ENCODE measurements around the gene VAMP7.
"Not testable (repeated sequence)": the region's sequence is repeated elsewhere in the genome, so short reads cannot be mapped to it uniquely, and the experiment has no call there.

VAMP7 gene

DNA sequence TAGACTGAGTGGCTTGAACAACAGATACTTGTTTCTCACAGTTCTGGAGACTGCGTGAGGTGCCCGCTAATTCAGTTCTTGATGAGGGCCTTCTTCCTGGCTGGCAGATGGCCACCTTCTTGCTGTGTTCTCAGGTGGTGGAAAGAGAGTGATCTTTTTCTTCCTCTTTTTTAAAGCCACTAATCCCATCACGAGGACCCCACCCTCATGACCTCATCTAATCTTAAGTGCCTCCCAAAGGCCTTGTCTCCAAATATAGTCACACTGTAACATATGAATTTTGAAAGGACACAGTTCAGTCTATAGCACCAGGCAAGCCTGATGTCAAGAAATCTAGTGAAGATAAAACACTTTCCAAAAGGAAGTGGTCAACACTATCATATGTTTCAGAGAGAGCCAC lies 12.4 kb downstream of the VAMP7 start:
- ChIA-PET POLR2A (no interaction called here), CTCF (no interaction called here)
- H3K4me3 ChIP-seq (ENCODE audit: low read depth, low read length): no peak overlapping the region
- TF ChIP-seq, protein P1, sequence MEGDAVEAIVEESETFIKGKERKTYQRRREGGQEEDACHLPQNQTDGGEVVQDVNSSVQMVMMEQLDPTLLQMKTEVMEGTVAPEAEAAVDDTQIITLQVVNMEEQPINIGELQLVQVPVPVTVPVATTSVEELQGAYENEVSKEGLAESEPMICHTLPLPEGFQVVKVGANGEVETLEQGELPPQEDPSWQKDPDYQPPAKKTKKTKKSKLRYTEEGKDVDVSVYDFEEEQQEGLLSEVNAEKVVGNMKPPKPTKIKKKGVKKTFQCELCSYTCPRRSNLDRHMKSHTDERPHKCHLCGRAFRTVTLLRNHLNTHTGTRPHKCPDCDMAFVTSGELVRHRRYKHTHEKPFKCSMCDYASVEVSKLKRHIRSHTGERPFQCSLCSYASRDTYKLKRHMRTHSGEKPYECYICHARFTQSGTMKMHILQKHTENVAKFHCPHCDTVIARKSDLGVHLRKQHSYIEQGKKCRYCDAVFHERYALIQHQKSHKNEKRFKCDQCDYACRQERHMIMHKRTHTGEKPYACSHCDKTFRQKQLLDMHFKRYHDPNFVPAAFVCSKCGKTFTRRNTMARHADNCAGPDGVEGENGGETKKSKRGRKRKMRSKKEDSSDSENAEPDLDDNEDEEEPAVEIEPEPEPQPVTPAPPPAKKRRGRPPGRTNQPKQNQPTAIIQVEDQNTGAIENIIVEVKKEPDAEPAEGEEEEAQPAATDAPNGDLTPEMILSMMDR (IDR thresholded peaks at IDR 0.05; ENCODE audit: insufficient read depth, low read length, missing control alignments): no peak
- DNase-seq (ENCODE audit: low read depth, low spot score): no peak

DNA sequence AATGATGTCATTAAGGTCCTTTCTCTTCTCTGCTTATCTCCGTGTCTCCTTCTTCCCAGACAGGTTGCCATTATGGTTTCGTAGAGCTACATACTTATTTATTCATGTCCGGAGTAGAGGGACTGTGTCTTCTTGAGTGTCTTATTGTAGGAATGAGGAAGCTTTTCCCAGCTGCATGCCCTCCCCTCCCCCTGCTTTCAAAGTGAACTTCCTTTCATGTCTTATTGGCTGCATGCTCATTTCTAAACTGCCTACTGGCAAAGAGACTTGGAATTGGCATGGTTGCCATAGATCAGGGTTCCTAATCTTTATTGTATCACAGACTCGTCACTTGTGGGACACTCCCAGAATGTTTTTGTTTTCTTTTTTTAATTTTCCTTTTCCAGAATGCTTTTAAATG lies 15.4 kb downstream of the VAMP7 start:
- ChIA-PET CTCF (no interaction called here), POLR2A (no interaction called here)
- TF ChIP-seq, protein P1 (IDR thresholded peaks at IDR 0.05; ENCODE audit: insufficient read depth, low read length, missing control alignments): no peak
- no peak for DNase-seq (ENCODE audit: low read depth, low spot score)
- no peak overlapping the region for H3K4me3 ChIP-seq (ENCODE audit: low read depth, low read length)

DNA sequence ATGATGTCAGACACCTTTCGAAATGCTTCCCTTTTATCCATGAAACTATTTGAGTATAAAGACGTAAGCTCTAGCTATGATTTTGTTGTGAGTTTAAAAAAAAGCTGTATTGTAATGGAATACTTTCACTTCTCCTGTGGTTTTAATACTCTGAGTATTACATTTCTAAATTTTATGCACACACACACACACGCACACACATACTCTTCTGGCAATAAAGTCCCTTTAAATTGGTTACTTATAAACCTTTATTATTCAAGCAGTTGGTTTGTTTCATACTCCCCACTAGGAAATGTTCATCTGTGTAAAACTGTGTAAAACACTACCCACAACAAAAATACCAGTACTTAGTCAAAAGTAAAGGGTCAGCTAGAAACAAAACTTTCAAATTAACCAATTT lies 18.2 kb downstream of the VAMP7 start:
- DNase-seq (ENCODE audit: low read depth, low spot score): no peak
- TF ChIP-seq, protein P1 (IDR thresholded peaks at IDR 0.05; ENCODE audit: insufficient read depth, low read length, missing control alignments): no peak
- CTCF ChIA-PET: no interaction called here
- POLR2A ChIA-PET: no interaction called here
- H3K4me3 ChIP-seq (ENCODE audit: low read depth, low read length): no peak overlapping the region

DNA sequence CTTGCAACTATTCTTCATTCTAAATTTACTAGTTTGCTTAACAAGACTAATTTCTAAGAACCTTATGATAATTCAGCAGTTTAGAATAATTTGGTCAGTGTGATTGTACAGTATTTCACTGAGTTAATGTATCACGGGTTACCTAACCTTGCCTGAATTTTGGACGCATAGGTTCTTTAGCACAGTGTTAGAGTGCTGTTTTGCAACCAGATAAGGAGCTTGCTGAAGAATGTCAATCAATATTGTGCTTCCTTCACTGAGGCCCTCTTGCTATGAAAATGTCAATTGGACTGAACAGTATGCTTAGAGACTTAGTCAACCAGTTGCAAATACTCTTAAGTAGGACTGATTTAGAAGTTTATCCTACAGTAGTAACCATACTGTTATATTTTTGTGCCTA lies 19.6 kb downstream of the VAMP7 start:
- DNase-seq (ENCODE audit: low read depth, low spot score): no peak
- ChIA-PET POLR2A (no interaction called here), CTCF (no interaction called here)
- TF ChIP-seq, protein P1 (IDR thresholded peaks at IDR 0.05; ENCODE audit: insufficient read depth, low read length, missing control alignments): no peak
- no peak overlapping the region for H3K4me3 ChIP-seq (ENCODE audit: low read depth, low read length)

DNA sequence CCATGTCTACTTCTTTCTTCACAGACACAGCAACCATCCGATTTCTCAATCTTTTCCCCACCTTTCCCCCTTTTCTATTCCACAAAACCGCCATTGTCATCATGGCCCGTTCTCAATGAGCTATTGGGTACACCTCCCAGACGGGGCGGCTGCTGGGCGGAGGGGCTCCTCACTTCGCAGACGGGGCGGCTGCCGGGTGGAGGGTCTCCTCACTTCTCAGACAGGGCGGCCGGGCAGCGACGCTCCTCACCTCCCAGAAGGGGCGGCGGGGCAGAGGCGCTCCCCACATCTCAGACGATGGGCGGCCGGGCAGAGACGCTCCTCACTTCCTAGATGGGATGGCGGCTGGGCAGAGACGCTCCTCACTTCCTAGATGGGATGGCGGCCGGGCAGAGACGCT lies 26.5 kb downstream of the VAMP7 start:
- POLR2A ChIA-PET; H3K4me3 ChIP-seq (ENCODE audit: low read depth, low read length); CTCF ChIA-PET; DNase-seq (ENCODE audit: low read depth, low spot score): not testable (repeated sequence)

DNA sequence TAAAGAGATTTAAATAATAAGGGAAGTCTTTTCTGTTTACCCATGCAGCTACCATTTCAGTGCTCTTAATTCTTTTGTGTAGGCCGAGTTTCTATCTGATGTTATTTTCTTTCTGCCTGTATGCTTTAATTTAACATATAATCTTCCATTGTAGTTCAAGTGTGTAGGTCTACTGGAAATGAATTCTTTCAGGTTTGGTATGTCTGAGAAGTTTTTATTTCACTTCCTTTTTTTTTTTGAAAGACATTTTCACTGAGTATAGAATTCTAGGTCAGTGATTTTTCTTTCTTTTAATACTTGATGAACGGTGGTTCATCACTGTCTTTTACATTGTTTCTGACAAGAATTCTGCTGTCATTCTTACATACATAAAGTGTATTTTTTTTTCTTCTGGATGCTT lies 42.1 kb downstream of the VAMP7 start:
- TF ChIP-seq, protein P1 (IDR thresholded peaks at IDR 0.05; ENCODE audit: insufficient read depth, low read length, missing control alignments): no peak
- ChIA-PET POLR2A (no interaction called here), CTCF (no interaction called here)
- H3K4me3 ChIP-seq (ENCODE audit: low read depth, low read length): no peak overlapping the region
- no peak for DNase-seq (ENCODE audit: low read depth, low spot score)

DNA sequence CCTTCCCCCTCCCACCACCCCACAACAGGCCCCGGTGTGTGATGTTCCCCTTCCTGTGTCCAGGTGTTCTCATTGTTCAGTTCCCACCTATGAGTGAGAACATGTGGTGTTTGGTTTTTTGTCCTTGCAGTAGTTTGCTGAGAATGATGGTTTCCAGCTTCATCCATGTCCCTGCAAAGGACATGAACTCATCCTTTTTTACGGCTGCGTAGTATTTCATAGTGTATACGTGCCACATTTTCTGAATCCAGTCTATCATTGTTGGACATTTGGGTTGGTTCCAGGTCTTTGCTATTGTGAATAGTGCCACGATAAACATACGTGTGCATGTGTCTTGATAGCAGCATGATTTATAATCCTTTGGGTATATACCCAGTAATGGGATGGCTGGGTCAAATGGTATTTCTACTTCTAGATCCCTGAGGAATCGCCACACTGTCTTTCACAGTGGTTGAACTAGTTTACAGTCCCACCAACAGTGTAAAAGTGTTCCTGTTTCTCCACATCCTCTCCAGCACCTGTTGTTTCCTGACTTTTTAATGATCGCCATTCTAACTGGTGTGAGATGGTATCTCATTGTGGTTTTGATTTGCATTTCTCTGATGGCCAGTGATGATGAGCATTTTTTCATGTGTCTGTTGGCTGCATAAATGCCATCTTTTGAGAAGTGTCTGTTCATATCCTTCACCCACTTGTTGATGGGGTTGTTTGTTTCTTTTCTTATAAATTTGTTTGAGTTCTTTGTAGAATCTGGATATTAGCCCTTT lies 49.9 kb downstream of the VAMP7 start:
- POLR2A ChIA-PET; CTCF ChIA-PET; DNase-seq (ENCODE audit: low read depth, low spot score); H3K4me3 ChIP-seq (ENCODE audit: low read depth, low read length): not testable (repeated sequence)

Data from AG04449 (cell line).